ENCODE results near the gene ST7.

ST7 gene

GRCh38 chr7:117045927-117046710 is 92.8 kb downstream of the ST7 start:
- no peak overlapping the region for H3K4me3 ChIP-seq (ENCODE audit: low read depth, low read length)
- DNase-seq (ENCODE audit: low read depth, low spot score) = no peak
- POLR2A ChIA-PET = no interaction called here
- CTCF ChIA-PET = interaction anchor here (0.6 to 1.6 kb wide), 4 partner anchors 11 to 167 kb away, joined by 3 to 4 read pairs (median 4); no protein-coding TSS in a partner anchor
- TF ChIP-seq, protein P1, sequence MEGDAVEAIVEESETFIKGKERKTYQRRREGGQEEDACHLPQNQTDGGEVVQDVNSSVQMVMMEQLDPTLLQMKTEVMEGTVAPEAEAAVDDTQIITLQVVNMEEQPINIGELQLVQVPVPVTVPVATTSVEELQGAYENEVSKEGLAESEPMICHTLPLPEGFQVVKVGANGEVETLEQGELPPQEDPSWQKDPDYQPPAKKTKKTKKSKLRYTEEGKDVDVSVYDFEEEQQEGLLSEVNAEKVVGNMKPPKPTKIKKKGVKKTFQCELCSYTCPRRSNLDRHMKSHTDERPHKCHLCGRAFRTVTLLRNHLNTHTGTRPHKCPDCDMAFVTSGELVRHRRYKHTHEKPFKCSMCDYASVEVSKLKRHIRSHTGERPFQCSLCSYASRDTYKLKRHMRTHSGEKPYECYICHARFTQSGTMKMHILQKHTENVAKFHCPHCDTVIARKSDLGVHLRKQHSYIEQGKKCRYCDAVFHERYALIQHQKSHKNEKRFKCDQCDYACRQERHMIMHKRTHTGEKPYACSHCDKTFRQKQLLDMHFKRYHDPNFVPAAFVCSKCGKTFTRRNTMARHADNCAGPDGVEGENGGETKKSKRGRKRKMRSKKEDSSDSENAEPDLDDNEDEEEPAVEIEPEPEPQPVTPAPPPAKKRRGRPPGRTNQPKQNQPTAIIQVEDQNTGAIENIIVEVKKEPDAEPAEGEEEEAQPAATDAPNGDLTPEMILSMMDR (IDR thresholded peaks at IDR 0.05; ENCODE audit: insufficient read depth, low read length, missing control alignments) = no peak

DNA sequence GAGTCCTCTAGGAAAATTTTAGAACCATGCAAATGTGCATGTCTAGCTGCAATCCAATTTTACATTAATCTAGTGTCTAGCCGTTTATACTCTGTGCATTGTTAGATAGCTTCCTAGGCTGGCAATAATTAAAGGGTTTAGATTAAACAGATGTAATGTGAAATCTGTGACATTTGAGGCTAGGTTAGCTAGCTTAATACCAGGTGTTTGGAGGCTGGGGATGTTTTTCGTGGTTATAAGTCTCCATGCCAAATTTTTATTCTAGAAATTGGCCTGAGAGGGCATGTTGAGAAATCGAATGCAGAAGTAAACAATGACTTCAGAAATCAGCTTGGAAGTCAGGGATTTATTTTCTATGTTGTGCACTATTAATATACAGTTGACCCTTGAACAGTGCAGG is 94.2 kb downstream of the ST7 start:
- ChIA-PET CTCF (no interaction called here), POLR2A (interaction anchor here (0.5 kb wide), 1 partner anchor 139 kb away, joined by 3 read pairs; no protein-coding TSS in a partner anchor)
- no peak overlapping the region for H3K4me3 ChIP-seq (ENCODE audit: low read depth, low read length)
- TF ChIP-seq, protein P1 (IDR thresholded peaks at IDR 0.05; ENCODE audit: insufficient read depth, low read length, missing control alignments) = no peak
- no peak for DNase-seq (ENCODE audit: low read depth, low spot score)

DNA sequence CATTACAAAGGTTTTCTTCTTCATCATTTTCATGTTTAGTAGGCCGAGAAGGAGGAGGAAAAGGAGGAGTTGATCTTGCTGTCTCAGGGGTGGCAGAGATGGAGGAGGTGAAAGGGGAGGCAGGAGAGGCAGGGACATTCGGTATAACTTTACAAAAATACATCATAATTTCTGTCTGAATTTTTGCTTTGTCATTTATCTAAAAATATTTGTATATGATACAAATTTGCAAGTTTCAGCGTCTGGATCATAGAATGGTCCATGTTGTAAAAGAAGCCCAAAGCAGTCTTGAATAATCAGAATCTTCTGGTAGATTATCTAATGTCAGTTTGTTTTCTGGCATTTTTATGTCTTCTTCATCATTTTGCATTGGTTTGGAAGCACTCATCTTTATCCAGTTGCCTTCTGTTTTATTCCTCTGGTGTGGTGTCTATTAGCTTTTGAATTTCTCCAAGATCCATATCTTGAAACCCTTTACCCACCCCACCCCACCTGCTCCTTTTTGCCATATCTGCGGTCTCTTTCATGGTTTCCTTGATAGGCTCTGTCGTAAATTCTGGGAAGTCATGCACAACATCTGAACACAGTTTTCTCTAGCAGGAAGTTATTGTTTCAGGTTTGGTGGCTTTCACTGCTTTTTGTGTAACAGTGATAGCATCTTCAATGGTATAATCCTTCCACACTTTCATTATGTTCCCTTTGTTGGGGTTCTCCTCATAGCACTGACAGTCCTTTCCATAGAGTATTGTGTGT is 95.0 kb downstream of the ST7 start:
- H3K4me3 ChIP-seq (ENCODE audit: low read depth, low read length) = no peak overlapping the region
- CTCF ChIA-PET = interaction anchor here (0.9 kb wide), 1 partner anchor 38 kb away, joined by 3 read pairs; no protein-coding TSS in a partner anchor
- TF ChIP-seq, protein P1 (IDR thresholded peaks at IDR 0.05; ENCODE audit: insufficient read depth, low read length, missing control alignments) = no peak
- no peak for DNase-seq (ENCODE audit: low read depth, low spot score)
- POLR2A ChIA-PET = no interaction called here

DNA sequence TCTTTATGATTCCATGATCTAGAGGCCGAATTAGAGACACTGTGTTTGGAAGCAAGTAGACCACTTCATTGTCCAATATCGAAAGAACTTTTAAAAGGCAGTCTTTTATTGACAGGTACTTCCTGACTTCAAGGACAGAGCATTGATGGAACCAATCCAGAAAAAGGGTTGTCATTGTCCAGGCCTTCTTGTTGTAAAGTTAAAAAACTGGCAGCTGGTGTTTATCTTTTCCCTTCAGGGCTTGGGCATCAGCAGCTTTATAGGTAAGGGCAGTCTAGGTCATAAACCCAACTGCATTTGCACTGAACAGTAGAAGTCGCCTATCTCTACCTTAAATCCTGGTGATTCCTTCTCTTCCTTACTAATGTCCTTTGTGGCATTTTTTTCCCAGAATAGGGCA is 95.6 kb downstream of the ST7 start:
- ChIA-PET CTCF (interaction anchor here (0.7 to 0.9 kb wide), 2 partner anchors 38 to 70 kb away, joined by 3 read pairs; no protein-coding TSS in a partner anchor), POLR2A (no interaction called here)

DNA sequence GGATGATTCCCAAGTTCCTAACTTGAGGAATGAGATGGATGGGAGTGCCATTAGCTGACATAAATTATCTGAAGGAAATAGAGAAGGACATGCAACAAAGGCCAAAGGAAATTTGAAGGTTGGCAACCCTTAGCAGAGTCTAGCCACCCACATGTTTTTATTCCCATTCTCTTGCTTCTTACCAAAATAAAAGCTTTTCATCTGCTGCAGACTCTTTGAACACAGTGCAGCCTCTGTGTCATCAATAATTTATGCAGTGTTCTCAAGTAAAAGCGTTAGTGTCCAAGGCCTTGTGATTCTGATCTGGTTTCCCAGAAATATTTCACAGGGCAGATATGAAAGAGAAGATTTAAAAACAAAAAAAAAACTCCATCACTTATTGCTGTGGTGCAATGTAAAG is 98.5 kb downstream of the ST7 start:
- TF ChIP-seq, protein P1 (IDR thresholded peaks at IDR 0.05; ENCODE audit: insufficient read depth, low read length, missing control alignments) = no peak
- no peak for DNase-seq (ENCODE audit: low read depth, low spot score)
- no peak overlapping the region for H3K4me3 ChIP-seq (ENCODE audit: low read depth, low read length)
- CTCF ChIA-PET = interaction anchor here (0.6 kb wide), 1 partner anchor 67 kb away, joined by 3 read pairs; no protein-coding TSS in a partner anchor
- POLR2A ChIA-PET = no interaction called here

More for the DNA sequence above, 95.6 kb downstream of the ST7 start:
- no peak for DNase-seq (ENCODE audit: low read depth, low spot score)
- TF ChIP-seq, protein P1 (IDR thresholded peaks at IDR 0.05; ENCODE audit: insufficient read depth, low read length, missing control alignments) = no peak
- no peak overlapping the region for H3K4me3 ChIP-seq (ENCODE audit: low read depth, low read length)

GRCh38 chr7:117053432-117053831 is 100.1 kb downstream of the ST7 start:
- ChIA-PET POLR2A (no interaction called here), CTCF (interaction anchor here (1.0 kb wide), 1 partner anchor 9 kb away, joined by 3 read pairs; no protein-coding TSS in a partner anchor)
- no peak overlapping the region for H3K4me3 ChIP-seq (ENCODE audit: low read depth, low read length)
- TF ChIP-seq, protein P1 (IDR thresholded peaks at IDR 0.05; ENCODE audit: insufficient read depth, low read length, missing control alignments) = no peak
- DNase-seq (ENCODE audit: low read depth, low spot score) = no peak
